Nephron progenitor cell (in vitro differentiated cells): ENCODE data around the gene EPN3.

Experiments
- DNase-seq: peaks from one replicate; pipeline ENCODE4 v3.0.0; 2021
- H3K27ac Mint-ChIP-seq: 2 replicates; pipeline ENCODE4 v1.8.0; 2021; ENCODE audit warnings: mild to moderate bottlenecking, moderate library complexity, mixed read lengths
- H3K27me3 Mint-ChIP-seq: 2 replicates; pipeline ENCODE4 v1.8.0; 2021; ENCODE audit warnings: mild to moderate bottlenecking, low read depth, mixed read lengths; ENCODE audit not compliant: poor library complexity
- H3K36me3 Mint-ChIP-seq: 2 replicates; pipeline ENCODE4 v1.8.0; 2021; ENCODE audit warnings: low read depth, mixed read lengths
- H3K4me1 Mint-ChIP-seq: 2 replicates; pipeline ENCODE4 v1.8.0; 2021; ENCODE audit warnings: mixed read lengths
- H3K4me3 Mint-ChIP-seq: 2 replicates; pipeline ENCODE4 v1.8.0; 2021; ENCODE audit warnings: mild to moderate bottlenecking, moderate library complexity, mixed read lengths
- H3K9me3 Mint-ChIP-seq: 2 replicates; pipeline ENCODE4 v1.8.0; 2021; ENCODE audit warnings: mild to moderate bottlenecking, moderate library complexity, mixed read lengths
- TF ChIP-seq, protein P1 (sequence below): fragments of 200-600 bp; sonication (generic); IDR thresholded peaks from 2 replicates; pipeline ENCODE4 v1.5.0; 2021; ENCODE audit warnings: antibody characterized with exemption

EPN3 gene

DNA sequence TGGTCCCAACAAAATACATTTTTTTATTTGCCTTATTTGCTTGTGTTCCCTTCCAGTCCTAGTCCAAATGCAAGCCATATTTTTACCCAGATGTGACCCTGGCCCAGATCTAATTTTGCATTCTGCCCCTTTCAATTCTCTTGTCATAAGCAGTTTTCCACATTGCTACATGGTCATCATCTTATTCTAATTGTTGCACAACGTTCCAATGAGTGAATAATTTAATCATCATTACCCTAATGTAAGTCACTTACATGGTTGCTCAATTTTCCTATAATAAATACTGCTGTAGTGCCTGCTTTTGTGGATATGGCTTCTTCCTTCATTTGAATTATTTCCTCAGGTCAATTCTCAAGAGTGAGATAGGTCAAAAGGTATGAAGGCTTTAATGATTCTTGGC, 41.0 kb upstream of the EPN3 start:
- peaks cover 6% of the 10 kb centered on the region for H3K27me3 Mint-ChIP-seq
- H3K4me3 Mint-ChIP-seq: no peak overlapping the region
- no peak overlapping the region for H3K27ac Mint-ChIP-seq
- no peaks in the 10 kb centered on the region for H3K36me3 Mint-ChIP-seq
- TF ChIP-seq, protein P1, sequence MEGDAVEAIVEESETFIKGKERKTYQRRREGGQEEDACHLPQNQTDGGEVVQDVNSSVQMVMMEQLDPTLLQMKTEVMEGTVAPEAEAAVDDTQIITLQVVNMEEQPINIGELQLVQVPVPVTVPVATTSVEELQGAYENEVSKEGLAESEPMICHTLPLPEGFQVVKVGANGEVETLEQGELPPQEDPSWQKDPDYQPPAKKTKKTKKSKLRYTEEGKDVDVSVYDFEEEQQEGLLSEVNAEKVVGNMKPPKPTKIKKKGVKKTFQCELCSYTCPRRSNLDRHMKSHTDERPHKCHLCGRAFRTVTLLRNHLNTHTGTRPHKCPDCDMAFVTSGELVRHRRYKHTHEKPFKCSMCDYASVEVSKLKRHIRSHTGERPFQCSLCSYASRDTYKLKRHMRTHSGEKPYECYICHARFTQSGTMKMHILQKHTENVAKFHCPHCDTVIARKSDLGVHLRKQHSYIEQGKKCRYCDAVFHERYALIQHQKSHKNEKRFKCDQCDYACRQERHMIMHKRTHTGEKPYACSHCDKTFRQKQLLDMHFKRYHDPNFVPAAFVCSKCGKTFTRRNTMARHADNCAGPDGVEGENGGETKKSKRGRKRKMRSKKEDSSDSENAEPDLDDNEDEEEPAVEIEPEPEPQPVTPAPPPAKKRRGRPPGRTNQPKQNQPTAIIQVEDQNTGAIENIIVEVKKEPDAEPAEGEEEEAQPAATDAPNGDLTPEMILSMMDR: no peak
- no peaks in the 10 kb centered on the region for H3K4me1 Mint-ChIP-seq
- DNase-seq: no peak
- H3K9me3 Mint-ChIP-seq: no peaks in the 10 kb centered on the region

DNA sequence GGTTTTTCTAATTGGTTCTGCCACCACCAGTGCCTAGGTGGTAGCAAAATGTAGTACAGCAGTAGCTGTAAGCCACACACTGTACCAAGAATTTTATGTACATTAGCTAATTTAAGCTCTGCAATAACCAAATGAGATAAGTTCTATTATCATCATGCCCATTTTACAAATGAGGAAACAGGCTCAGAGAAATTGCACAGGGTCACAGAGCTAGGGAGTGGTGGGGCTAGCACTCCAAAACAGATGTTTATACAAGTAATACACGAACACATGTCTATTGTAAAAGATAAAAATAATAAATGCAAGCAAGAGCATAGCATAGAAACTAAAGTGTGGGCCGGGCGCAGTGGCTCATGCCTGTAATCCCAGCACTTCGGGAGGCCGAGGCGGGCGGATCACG, 40.3 kb upstream of the EPN3 start:
- TF ChIP-seq, protein P1: no peak
- H3K9me3 Mint-ChIP-seq: no peaks in the 10 kb centered on the region
- H3K4me3 Mint-ChIP-seq: no peak overlapping the region

DNA sequence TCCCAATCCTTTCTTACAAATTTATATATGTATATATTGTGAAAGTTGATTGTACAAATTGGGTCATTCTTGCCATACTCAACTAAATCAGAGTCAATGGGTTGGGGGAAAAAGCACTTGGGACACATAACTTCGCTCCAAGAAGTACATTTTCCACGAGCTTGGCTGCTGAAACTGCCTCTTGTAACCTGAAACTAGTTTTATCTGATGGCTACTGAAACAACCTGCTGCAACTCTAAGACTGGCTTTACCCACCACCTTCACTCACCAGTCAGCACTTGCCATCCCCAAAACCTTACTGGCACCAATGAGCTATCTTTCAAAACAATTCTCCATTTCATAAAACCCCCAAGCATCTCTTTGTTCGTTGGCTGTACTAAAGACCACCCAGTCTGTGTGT, 38.8 kb upstream of the EPN3 start:
- Mint-ChIP-seq H3K9me3 (no peaks in the 10 kb centered on the region), H3K4me3 (no peak overlapping the region), H3K27ac (no peak overlapping the region), H3K4me1 (no peaks in the 10 kb centered on the region), H3K27me3 (peaks cover 6% of the 10 kb centered on the region), H3K36me3 (no peaks in the 10 kb centered on the region)
- no peak for DNase-seq
- TF ChIP-seq, protein P1: no peak

More for the DNA sequence above, 40.3 kb upstream of the EPN3 start:
- no peak for DNase-seq
- H3K4me1 Mint-ChIP-seq: no peaks in the 10 kb centered on the region
- no peaks in the 10 kb centered on the region for H3K36me3 Mint-ChIP-seq
- no peak overlapping the region for H3K27ac Mint-ChIP-seq
- H3K27me3 Mint-ChIP-seq: peaks cover 6% of the 10 kb centered on the region

DNA sequence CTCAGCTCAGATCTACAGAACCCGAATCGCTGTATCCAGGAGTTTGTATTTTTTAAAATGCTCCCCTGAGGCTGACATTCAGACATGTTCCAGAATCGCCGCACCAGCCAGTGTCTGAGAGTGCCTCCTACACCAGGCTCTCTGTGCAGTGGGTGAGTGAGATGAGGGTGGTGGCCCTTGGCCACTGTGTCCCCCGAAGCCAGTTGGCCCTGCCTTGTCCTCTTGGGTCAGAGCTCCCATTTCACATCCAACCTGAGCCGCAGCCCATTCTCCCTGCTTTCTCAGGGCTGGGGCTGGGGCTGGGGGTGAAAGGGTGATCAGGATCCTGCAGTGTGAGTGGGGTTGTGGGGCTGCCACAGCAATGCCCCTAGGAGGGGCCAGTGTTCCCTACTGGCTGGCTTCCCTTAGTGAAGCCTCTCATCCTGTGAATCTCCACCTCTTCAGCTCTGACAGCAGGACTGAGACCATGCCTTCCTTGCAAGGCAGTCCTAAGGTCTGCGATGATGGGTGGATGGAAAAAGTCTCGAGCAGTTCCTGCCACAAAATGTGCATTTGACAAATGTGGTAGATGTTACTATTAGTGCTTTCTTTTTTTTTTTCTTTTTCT, 37.2 kb upstream of the EPN3 start:
- TF ChIP-seq, protein P1: no peak
- H3K4me3 Mint-ChIP-seq: no peak overlapping the region
- H3K27me3 Mint-ChIP-seq: peaks cover 3% of the 10 kb centered on the region
- no peaks in the 10 kb centered on the region for H3K4me1 Mint-ChIP-seq
- no peak for DNase-seq
- no peaks in the 10 kb centered on the region for H3K9me3 Mint-ChIP-seq
- H3K27ac Mint-ChIP-seq: no peak overlapping the region
- no peaks in the 10 kb centered on the region for H3K36me3 Mint-ChIP-seq

DNA sequence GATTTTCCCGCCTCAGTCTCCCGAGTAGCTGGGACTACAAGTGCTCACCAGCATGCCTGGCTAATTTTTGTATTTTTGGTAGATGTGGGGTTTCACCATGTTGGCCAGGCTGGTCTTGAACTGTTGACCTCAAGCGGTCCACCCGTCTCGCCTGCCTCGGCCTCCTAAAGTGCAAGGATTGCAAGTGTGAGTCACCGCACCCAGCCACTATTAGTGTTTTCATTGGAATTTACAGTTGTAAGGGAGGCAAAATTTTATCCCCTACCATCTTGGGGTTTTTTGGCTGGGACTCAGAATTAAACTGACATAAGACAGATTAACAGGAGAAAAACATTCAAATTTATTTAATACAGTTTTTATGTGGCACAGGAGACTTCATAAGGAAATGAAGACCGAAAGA, 36.6 kb upstream of the EPN3 start:
- Mint-ChIP-seq H3K9me3 (no peaks in the 10 kb centered on the region), H3K4me3 (no peak overlapping the region), H3K27me3 (peaks cover 2% of the 10 kb centered on the region), H3K27ac (no peak overlapping the region), H3K4me1 (no peaks in the 10 kb centered on the region), H3K36me3 (no peaks in the 10 kb centered on the region)
- no peak for DNase-seq
- TF ChIP-seq, protein P1: no peak

DNA sequence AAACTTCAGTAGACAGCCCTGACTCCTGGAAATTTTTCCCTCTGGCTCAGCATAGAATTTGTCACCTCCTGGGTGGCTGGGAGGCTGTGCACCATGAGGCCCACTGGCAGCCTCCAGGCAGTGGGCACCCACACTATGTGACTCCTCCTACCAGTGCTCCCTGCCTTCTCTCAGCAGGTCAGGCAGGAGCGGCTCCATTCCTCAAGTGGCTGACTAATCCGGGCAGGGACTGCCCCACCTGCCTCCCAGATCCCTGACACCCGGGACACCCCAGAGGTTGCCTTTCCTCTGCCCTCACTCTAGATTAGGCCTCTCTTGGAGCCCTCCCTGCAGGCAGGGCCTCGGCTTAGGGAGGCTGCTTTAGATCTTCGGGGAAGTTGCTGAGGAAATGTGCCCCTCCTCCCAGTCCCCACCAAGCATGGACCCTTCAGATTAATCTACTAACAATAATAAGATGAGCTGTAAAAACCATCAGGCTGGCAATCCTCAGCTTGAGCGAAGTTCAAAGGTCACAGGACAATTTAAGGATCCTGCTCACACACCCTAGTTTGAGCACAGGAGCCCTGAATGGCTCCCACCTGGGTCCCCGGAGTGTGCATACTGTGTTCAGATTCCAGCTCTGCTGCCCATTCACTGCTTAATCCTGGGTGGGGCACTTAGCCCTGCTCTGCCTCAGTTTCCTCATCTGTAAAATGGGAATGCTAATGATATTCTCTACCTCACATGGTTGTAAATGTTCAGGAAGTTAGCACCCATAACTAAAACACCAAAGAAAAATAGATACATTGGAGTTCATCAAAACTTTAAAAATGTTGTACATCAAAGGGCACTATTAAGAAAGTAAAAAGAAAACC, 34.3 kb upstream of the EPN3 start:
- peaks cover 18% of the 10 kb centered on the region for H3K4me1 Mint-ChIP-seq
- H3K27me3 Mint-ChIP-seq: no peaks in the 10 kb centered on the region
- TF ChIP-seq, protein P1: no peak
- H3K27ac Mint-ChIP-seq: no peak overlapping the region
- DNase-seq: no peak
- H3K4me3 Mint-ChIP-seq: no peak overlapping the region
- H3K36me3 Mint-ChIP-seq: no peaks in the 10 kb centered on the region
- H3K9me3 Mint-ChIP-seq: no peaks in the 10 kb centered on the region
